ENCODE measurements around the gene A3GALT2. TPM values are rescaled to one million over a fixed set of nuclear protein-coding genes. Genes with fewer than 3 reads are reported as not detected.

Gene A3GALT2
- polyA plus RNA-seq, 1 of the 3 experiments (the other 2 are of a cell fraction) = 0.07 TPM

- no peak for DNase-seq
- POLR2A ChIA-PET = no interaction called here
These were observed 3.0 kb upstream of the A3GALT2 start for GRCh38 chr1:33323663-33324477.

More at GRCh38 chr1:33323663-33324477, 3.0 kb upstream of the A3GALT2 start:
- WGBS (ENCODE audit: low lambda C conversion rate) = 93% methylated on average over 14 of the region's 14 CpGs
- H3K9me2 ChIP-seq = no peaks in the 10 kb centered on the region
- H3K36me3 ChIP-seq (replicated peaks in 1 of 2; ENCODE audit: control insufficient read depth in 1 of 2, insufficient read depth in 2 of 2, low read length in 1 of 2) = peaks cover 68 to 71% of the 10 kb centered on the region in 2 experiments
- H3K27ac ChIP-seq (ENCODE audit: low read depth in 2 of 2, low read length in 1 of 2) = no peak overlapping the region; a peak in 1 of 4 replicates
- no peaks in the 10 kb centered on the region for H3K9me3 ChIP-seq
- H2AFZ ChIP-seq (ENCODE audit: low read depth) = no peak overlapping the region
- CTCF ChIA-PET = interaction anchor here (1.0 to 2.4 kb wide), 2 partner anchors 43 to 147 kb away, joined by 3 to 9 read pairs; no protein-coding TSS in a partner anchor
- H3K4me3 ChIP-seq (ENCODE audit: low read depth in 2 of 2, low read length in 1 of 2) = no peak overlapping the region
- H3F3A ChIP-seq (replicated peaks; ENCODE audit: insufficient read depth) = peaks cover 49% of the 10 kb centered on the region
- no peaks in the 10 kb centered on the region for H3K27me3 ChIP-seq (ENCODE audit: insufficient read depth)
- peaks cover 52% of the 10 kb centered on the region for H4K20me1 ChIP-seq (ENCODE audit: insufficient read depth)
- peaks cover 2 to 8% of the 10 kb centered on the region in 2 experiments; a peak in 2 of 4 replicates for H3K4me1 ChIP-seq (ENCODE audit: control insufficient read depth in 1 of 2, insufficient read depth in 2 of 2, low read depth in 1 of 2, low read length in 1 of 2)
- H3K9ac ChIP-seq = no peak overlapping the region
- H3K4me2 ChIP-seq = no peak overlapping the region
- H3K79me2 ChIP-seq (ENCODE audit: insufficient read depth) = peaks cover 16% of the 10 kb centered on the region
- TF ChIP-seq MAX (IDR thresholded peaks at IDR 0.05; ENCODE audit: low read depth) (no peak), IRF3 (IDR thresholded peaks at IDR 0.05; ENCODE audit: low read depth, low read length) (no peak), YY1 (IDR thresholded peaks at IDR 0.05; ENCODE audit: low read depth) (no peak), FOXJ3 (CRISPR knock-in tag; IDR thresholded peaks at IDR 0.05) (no peak), USF1 (IDR thresholded peaks at IDR 0.05; ENCODE audit: borderline replicate concordance, low read depth) (no peak), EP300 (IDR thresholded peaks at IDR 0.05; ENCODE audit: borderline replicate concordance in 1 of 2, low read depth in 1 of 2, low read length in 1 of 2) (no peak), GATA2 (CRISPR knock-in tag; IDR thresholded peaks at IDR 0.05) (no peak), FOXM1 (IDR thresholded peaks at IDR 0.05; ENCODE audit: low read depth) (no peak), USF2 (IDR thresholded peaks at IDR 0.05; ENCODE audit: borderline replicate concordance, low read depth, low read length) (no peak), PBX3 (IDR thresholded peaks at IDR 0.05) (no peak), NFIC (IDR thresholded peaks at IDR 0.05; ENCODE audit: borderline replicate concordance) (no peak), TEAD4 (IDR thresholded peaks at IDR 0.05; ENCODE audit: borderline replicate concordance, insufficient read depth) (no peak)
- TF ChIP-seq, protein P1, sequence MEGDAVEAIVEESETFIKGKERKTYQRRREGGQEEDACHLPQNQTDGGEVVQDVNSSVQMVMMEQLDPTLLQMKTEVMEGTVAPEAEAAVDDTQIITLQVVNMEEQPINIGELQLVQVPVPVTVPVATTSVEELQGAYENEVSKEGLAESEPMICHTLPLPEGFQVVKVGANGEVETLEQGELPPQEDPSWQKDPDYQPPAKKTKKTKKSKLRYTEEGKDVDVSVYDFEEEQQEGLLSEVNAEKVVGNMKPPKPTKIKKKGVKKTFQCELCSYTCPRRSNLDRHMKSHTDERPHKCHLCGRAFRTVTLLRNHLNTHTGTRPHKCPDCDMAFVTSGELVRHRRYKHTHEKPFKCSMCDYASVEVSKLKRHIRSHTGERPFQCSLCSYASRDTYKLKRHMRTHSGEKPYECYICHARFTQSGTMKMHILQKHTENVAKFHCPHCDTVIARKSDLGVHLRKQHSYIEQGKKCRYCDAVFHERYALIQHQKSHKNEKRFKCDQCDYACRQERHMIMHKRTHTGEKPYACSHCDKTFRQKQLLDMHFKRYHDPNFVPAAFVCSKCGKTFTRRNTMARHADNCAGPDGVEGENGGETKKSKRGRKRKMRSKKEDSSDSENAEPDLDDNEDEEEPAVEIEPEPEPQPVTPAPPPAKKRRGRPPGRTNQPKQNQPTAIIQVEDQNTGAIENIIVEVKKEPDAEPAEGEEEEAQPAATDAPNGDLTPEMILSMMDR (IDR thresholded peaks at IDR 0.05) = no peak

Measured in SK-N-SH (cell line).